Caco-2 (cell line): ENCODE data around the gene BMAL1. TPM values are rescaled to one million over a fixed set of nuclear protein-coding genes. Genes with fewer than 3 reads are reported as not detected.
A peak's percentile ranks its signal among the peaks of the same experiment; 100 is the strongest.

Experiments
- BruUV-seq: library from RNA; stranded (reverse); fragments of 400-500 nt; replicated peaks from 2 replicates; lab custom pipeline; 2021; lab: Mats Ljungman, UMichigan
- CTCF ChIA-PET: fragments of 300-600 bp; sonication (Branson Sonifier 250); formaldehyde crosslinking; loops from one replicate; lab custom pipeline; 2022; ENCODE audit warnings: antibody characterized with exemption; lab: Charles Lee
- POLR2A ChIA-PET: fragments of 300-600 bp; sonication (Branson Sonifier 250); formaldehyde crosslinking; loops from one replicate; lab custom pipeline; 2022; ENCODE audit warnings: antibody characterized with exemption; lab: Charles Lee
- DNase-seq, 2 experiments: peaks; one replicate each; pipeline versions ENCODE4 v3.0.0 to v3.0.0-alpha.2; 2020 to 2022
- H3K27me3 ChIP-seq: replicated peaks from 2 replicates; pipeline ENCODE4 v1.6.0; 2011; ENCODE audit warnings: low read length; ENCODE audit not compliant: control insufficient read depth, insufficient read depth
- H3K36me3 ChIP-seq: 2 replicates; pipeline ENCODE4 v1.5.1; 2011; ENCODE audit warnings: low read length; ENCODE audit not compliant: control insufficient read depth, insufficient read depth
- H3K4me1 ChIP-seq: fragments of 250-450 bp; sonication (Bioruptor Pico); 2 replicates; pipeline ENCODE4 v1.5.1; 2020; ENCODE audit warnings: mild to moderate bottlenecking
- H3K4me3 ChIP-seq: 2 replicates; pipeline ENCODE4 v1.5.1; 2011; ENCODE audit warnings: low read depth, mild to moderate bottlenecking, control low read depth, low read length
- H3K9me3 ChIP-seq: fragments of 250-450 bp; sonication (Bioruptor Pico); 2 replicates; pipeline ENCODE4 v1.5.1; 2020; ENCODE audit warnings: mild to moderate bottlenecking, moderate library complexity
- H3K27ac Mint-ChIP-seq: one replicate; pipeline ENCODE4 v1.8.0; 2022; ENCODE audit warnings: mixed read lengths; ENCODE audit not compliant: unreplicated experiment
- H3K27me3 Mint-ChIP-seq: one replicate; pipeline ENCODE4 v1.8.0; 2022; ENCODE audit warnings: mixed read lengths; ENCODE audit not compliant: insufficient read depth, unreplicated experiment
- H3K36me3 Mint-ChIP-seq: one replicate; pipeline ENCODE4 v1.8.0; 2022; ENCODE audit warnings: mild to moderate bottlenecking, mixed read lengths; ENCODE audit not compliant: insufficient read depth, unreplicated experiment
- H3K4me1 Mint-ChIP-seq: one replicate; pipeline ENCODE4 v1.8.0; 2022; ENCODE audit warnings: low read depth, mixed read lengths; ENCODE audit not compliant: unreplicated experiment
- H3K4me3 Mint-ChIP-seq: one replicate; pipeline ENCODE4 v1.8.0; 2022; ENCODE audit warnings: mild to moderate bottlenecking, moderate library complexity, mixed read lengths; ENCODE audit not compliant: unreplicated experiment
- H3K9me3 Mint-ChIP-seq: one replicate; pipeline ENCODE4 v1.8.0; 2022; ENCODE audit warnings: mixed read lengths; ENCODE audit not compliant: unreplicated experiment
- intact Hi-C: fragments of 100-400 bp; cut with micrococcal nuclease; formaldehyde crosslinking; loops from one replicate; pipeline ENCODE4 v1.10.0; 2022; ENCODE audit not compliant: unreplicated experiment
- total RNA-seq: library from RNA; stranded (reverse); gene quantifications from 2 replicates; pipeline ENCODE4 v1.2.3, GENCODE V29; 2022
- TF ChIP-seq, protein P1 (sequence below), 2 experiments: fragments of 200-600 bp in 1 of 2; IDR thresholded peaks; 1 replicate in 1 of 2; 2 replicates in 1 of 2; pipeline versions ENCODE4 v1.5.1 to v1.8.0; 2011 to 2022; ENCODE audit warnings: antibody characterized with exemption in 1 of 2, control low read depth in 1 of 2, inconsistent platforms in 1 of 2, low read depth in 1 of 2, low read length in 1 of 2, mild to moderate bottlenecking in 1 of 2, moderate library complexity in 1 of 2; ENCODE audit not compliant: insufficient read depth in 1 of 2, severe bottlenecking in 1 of 2, unreplicated experiment in 1 of 2

BMAL1 gene
- total RNA-seq, 1 experiment from 2014 or later = 17.9 TPM

DNA sequence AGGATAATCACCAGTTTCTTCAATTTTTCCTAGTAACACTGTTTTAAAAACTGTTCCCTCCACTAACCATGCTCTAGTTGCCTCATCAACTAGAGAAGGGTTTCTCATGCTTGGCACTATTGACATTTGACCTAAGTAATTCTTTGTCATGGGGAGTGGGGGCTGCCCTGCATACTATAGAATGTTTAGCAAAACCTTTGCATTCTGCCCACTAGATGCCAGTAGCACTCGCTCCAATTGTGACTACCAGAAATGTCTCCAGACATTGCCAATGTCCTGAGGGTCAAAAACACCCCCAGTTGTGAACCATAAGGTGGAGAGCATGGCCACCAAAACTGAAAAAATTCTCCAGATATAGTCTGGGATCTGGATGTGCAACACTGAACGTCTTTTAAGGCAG lies 27.6 kb upstream of the BMAL1 start:
- Histone ChIP-seq H3K4me3 (no peak overlapping the region), H3K9me3 (no peaks in the 10 kb centered on the region), H3K36me3 (no peaks in the 10 kb centered on the region), H3K27me3 (no peaks in the 10 kb centered on the region), H3K4me1 (no peaks in the 10 kb centered on the region)
- no peaks in the 10 kb centered on the region for H3K4me1 Mint-ChIP-seq
- no TSS peak for BruUV-seq
- CTCF ChIA-PET = interaction anchor here (0.8 to 1.4 kb wide), 4 partner anchors 48 to 135 kb away, joined by 3 to 5 read pairs (median 3); no protein-coding TSS in a partner anchor
- intact Hi-C loops = loop anchor here (1.0 to 5.0 kb wide), 2 partner anchors 38 to 94 kb away; no protein-coding TSS in a partner anchor
- DNase-seq = peak in 1 of 2 experiments; percentile 17
- no peaks in the 10 kb centered on the region for H3K36me3 Mint-ChIP-seq
- POLR2A ChIA-PET = no interaction called here
- H3K27me3 Mint-ChIP-seq = peaks cover 9% of the 10 kb centered on the region
- no peaks in the 10 kb centered on the region for H3K9me3 Mint-ChIP-seq
- no peak overlapping the region for H3K27ac Mint-ChIP-seq
- TF ChIP-seq, protein P1, sequence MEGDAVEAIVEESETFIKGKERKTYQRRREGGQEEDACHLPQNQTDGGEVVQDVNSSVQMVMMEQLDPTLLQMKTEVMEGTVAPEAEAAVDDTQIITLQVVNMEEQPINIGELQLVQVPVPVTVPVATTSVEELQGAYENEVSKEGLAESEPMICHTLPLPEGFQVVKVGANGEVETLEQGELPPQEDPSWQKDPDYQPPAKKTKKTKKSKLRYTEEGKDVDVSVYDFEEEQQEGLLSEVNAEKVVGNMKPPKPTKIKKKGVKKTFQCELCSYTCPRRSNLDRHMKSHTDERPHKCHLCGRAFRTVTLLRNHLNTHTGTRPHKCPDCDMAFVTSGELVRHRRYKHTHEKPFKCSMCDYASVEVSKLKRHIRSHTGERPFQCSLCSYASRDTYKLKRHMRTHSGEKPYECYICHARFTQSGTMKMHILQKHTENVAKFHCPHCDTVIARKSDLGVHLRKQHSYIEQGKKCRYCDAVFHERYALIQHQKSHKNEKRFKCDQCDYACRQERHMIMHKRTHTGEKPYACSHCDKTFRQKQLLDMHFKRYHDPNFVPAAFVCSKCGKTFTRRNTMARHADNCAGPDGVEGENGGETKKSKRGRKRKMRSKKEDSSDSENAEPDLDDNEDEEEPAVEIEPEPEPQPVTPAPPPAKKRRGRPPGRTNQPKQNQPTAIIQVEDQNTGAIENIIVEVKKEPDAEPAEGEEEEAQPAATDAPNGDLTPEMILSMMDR (IDR thresholded peaks at IDR 0.05; ENCODE audit: insufficient read depth in 1 of 2, low read depth in 1 of 2, low read length in 1 of 2, severe bottlenecking in 1 of 2, unreplicated experiment in 1 of 2) = no peak
- H3K4me3 Mint-ChIP-seq = no peak overlapping the region

DNA sequence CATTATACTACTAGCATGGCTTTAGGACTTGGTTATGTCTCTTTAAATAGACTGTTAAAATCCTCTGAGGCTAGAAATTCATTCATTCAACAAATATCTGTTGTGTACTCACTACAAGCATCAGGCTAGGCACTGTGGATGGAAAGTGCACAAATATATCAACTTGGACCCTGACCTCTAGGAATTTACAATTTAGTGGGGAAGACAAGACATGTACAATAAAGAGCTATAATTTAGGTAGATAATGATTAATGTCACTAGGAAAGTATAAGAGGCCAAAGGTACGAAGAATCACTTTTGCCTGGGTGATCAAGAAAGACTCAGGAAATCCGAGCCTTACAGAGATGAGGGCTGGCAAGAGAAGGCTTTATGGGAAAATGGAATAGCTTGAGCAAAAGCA lies 25.6 kb upstream of the BMAL1 start:
- Histone ChIP-seq H3K4me1 (no peaks in the 10 kb centered on the region), H3K4me3 (no peak overlapping the region), H3K27me3 (no peaks in the 10 kb centered on the region), H3K9me3 (no peaks in the 10 kb centered on the region), H3K36me3 (no peaks in the 10 kb centered on the region)
- no peaks in the 10 kb centered on the region for H3K4me1 Mint-ChIP-seq
- BruUV-seq = no TSS peak
- no peak for DNase-seq
- H3K27ac Mint-ChIP-seq = no peak overlapping the region
- no peaks in the 10 kb centered on the region for H3K9me3 Mint-ChIP-seq
- intact Hi-C loops = loop anchor here (5.0 kb wide), 1 partner anchor 40 kb away; no protein-coding TSS in a partner anchor
- H3K27me3 Mint-ChIP-seq = peaks cover 5% of the 10 kb centered on the region
- H3K4me3 Mint-ChIP-seq = no peak overlapping the region
- CTCF ChIA-PET = interaction anchor here (0.9 kb wide), 1 partner anchor 42 kb away, joined by 4 read pairs; no protein-coding TSS in a partner anchor
- H3K36me3 Mint-ChIP-seq = no peaks in the 10 kb centered on the region
- POLR2A ChIA-PET = no interaction called here
- TF ChIP-seq, protein P1 (IDR thresholded peaks at IDR 0.05; ENCODE audit: insufficient read depth in 1 of 2, low read depth in 1 of 2, low read length in 1 of 2, severe bottlenecking in 1 of 2, unreplicated experiment in 1 of 2) = no peak

DNA sequence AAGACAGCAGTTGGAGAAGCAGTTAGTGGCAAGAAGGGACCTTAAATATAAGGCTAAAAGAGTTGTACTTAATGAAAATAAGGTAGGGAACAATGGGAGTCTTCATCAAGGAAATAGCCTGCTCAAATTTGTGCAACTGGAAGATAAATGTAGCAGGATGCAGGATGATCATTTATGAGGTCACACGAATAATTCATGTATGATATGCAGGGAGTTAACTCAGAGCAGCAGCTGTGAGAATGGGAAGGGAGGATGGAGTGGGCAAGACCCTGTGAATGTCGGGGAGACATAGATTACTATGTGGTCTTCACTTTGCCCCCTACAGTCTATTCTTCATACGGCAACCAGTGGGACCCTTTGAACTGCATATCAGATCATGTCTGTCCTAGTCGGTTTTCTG lies 25.2 kb upstream of the BMAL1 start:
- TF ChIP-seq, protein P1 (IDR thresholded peaks at IDR 0.05; ENCODE audit: insufficient read depth in 1 of 2, low read depth in 1 of 2, low read length in 1 of 2, severe bottlenecking in 1 of 2, unreplicated experiment in 1 of 2) = no peak
- Mint-ChIP-seq H3K27ac (no peak overlapping the region), H3K4me1 (no peaks in the 10 kb centered on the region), H3K27me3 (peaks cover 2% of the 10 kb centered on the region), H3K9me3 (no peaks in the 10 kb centered on the region), H3K36me3 (no peaks in the 10 kb centered on the region), H3K4me3 (no peak overlapping the region)
- Histone ChIP-seq H3K27me3 (no peaks in the 10 kb centered on the region), H3K36me3 (no peaks in the 10 kb centered on the region), H3K9me3 (no peaks in the 10 kb centered on the region), H3K4me3 (no peak overlapping the region), H3K4me1 (no peaks in the 10 kb centered on the region)
- DNase-seq = no peak
- POLR2A ChIA-PET = no interaction called here
- CTCF ChIA-PET = interaction anchor here (0.9 kb wide), 1 partner anchor 42 kb away, joined by 4 read pairs; no protein-coding TSS in a partner anchor
- BruUV-seq = no TSS peak
- intact Hi-C loops = loop anchor here (5.0 kb wide), 1 partner anchor 40 kb away; no protein-coding TSS in a partner anchor
